ENCODE measurements around the gene SLC17A9.

DNA sequence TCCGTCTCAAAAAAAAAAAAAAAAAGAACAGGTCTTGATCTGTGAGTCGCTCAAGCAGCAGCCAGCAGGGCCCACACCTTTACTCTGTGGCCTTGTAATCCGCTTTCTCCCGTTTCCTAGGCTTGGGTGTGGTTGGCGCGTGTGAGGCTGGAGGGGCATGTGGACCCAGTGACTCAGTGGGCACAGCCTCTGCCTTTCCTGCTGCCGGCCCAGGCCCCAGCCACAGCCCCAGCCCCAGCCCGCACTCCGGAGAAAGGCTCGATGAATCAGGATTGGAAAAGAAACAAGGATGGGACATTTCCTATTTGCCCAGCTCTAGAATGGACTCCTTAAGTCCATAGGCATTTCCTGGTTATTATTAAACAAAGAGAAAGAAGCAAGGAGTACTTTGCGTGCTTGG, 50.0 kb downstream of the SLC17A9 start:
- TF ChIP-seq EZH2 (IDR thresholded peaks at IDR 0.05; ENCODE audit: borderline replicate concordance, low read depth, low read length, poor library complexity, severe bottlenecking), result no peak
- TF ChIP-seq, protein P1, sequence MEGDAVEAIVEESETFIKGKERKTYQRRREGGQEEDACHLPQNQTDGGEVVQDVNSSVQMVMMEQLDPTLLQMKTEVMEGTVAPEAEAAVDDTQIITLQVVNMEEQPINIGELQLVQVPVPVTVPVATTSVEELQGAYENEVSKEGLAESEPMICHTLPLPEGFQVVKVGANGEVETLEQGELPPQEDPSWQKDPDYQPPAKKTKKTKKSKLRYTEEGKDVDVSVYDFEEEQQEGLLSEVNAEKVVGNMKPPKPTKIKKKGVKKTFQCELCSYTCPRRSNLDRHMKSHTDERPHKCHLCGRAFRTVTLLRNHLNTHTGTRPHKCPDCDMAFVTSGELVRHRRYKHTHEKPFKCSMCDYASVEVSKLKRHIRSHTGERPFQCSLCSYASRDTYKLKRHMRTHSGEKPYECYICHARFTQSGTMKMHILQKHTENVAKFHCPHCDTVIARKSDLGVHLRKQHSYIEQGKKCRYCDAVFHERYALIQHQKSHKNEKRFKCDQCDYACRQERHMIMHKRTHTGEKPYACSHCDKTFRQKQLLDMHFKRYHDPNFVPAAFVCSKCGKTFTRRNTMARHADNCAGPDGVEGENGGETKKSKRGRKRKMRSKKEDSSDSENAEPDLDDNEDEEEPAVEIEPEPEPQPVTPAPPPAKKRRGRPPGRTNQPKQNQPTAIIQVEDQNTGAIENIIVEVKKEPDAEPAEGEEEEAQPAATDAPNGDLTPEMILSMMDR (conservative IDR thresholded peaks at IDR 0.05; ENCODE audit: low read depth, low read length), result no peak

All from A673 (cell line).